HepG2 (cell line): ENCODE data around the gene MIDN. TPM values are rescaled to one million over a fixed set of nuclear protein-coding genes. Genes with fewer than 3 reads are reported as not detected.

Experiments
- ATAC-seq: fragments of 200-7000 bp; cut with Tn5 transposase; 3 replicates; pipeline ENCODE4 v1.9.1; 2020; ENCODE audit warnings: mild to moderate bottlenecking, moderate library complexity
- BruUV-seq: library from RNA; stranded (reverse); fragments of 400-500 nt; replicated peaks from 2 replicates; lab custom pipeline; 2021; lab: Mats Ljungman, UMichigan
- CTCF ChIA-PET: fragments of 300-600 bp; formaldehyde crosslinking; extraction: SDS; loops from one replicate; lab custom pipeline; 2021; ENCODE audit warnings: low total read pairs, inconsistent platforms, low intra/inter-chr PET ratio; lab: Yijun Ruan, JAX
- POLR2A ChIA-PET: fragments of 350-600 bp; sonication (Branson Sonifier 250); formaldehyde crosslinking; loops from one replicate; lab custom pipeline; 2020; ENCODE audit warnings: antibody characterized with exemption, inconsistent platforms; lab: Yijun Ruan, JAX
- DNase-seq: peaks from one replicate; pipeline ENCODE4 v3.0.0-alpha.2; 2015; ENCODE audit warnings: low spot score
- FAIRE-seq: peaks from 3 replicates; lab custom pipeline; 2011; peaks lifted over from hg19 to GRCh38; lab: Jason Lieb, UNC
- H2AFZ ChIP-seq: one replicate; pipeline ENCODE4 v1.6.1; 2011; ENCODE audit warnings: low read length, inconsistent platforms
- H3K27ac ChIP-seq: fragments of 300-600 bp; 3 replicates; pipeline ENCODE4 v1.8.0; 2011; ENCODE audit warnings: mixed run types, mild to moderate bottlenecking, mixed read lengths, low read length, inconsistent platforms; ENCODE audit not compliant: insufficient read depth; ENCODE audit errors: extremely low read length
- H3K27me3 ChIP-seq, 2 experiments: fragments of 200-600 bp in 1 of 2; 2 replicates in 1 of 2; 3 replicates in 1 of 2; pipeline versions ENCODE4 v1.6.0 to v1.8.0; 2011; ENCODE audit warnings: low read length in 2 of 2, mild to moderate bottlenecking in 2 of 2, moderate library complexity in 2 of 2, inconsistent platforms in 1 of 2; ENCODE audit not compliant: insufficient read depth in 2 of 2, control insufficient read depth in 1 of 2
- H3K36me3 ChIP-seq, 2 experiments: fragments of 200-600 bp in 1 of 2; replicated peaks in 1 of 2; 2 replicates in 1 of 2; 3 replicates in 1 of 2; pipeline versions ENCODE4 v1.5.1 to v1.8.0; 2011; ENCODE audit warnings: low read length in 2 of 2, inconsistent platforms in 1 of 2; ENCODE audit not compliant: insufficient read depth in 2 of 2, control insufficient read depth in 1 of 2
- H3K4me1 ChIP-seq: 2 replicates; pipeline ENCODE4 v1.5.1; 2012; ENCODE audit warnings: low read length, inconsistent platforms; ENCODE audit not compliant: insufficient read depth
- H3K4me2 ChIP-seq: 2 replicates; pipeline ENCODE4 v1.6.0; 2011; ENCODE audit warnings: low read depth, low read length, inconsistent platforms
- H3K4me3 ChIP-seq, 3 experiments: fragments of 200-600 bp in 1 of 3; sonication (generic), shearing (Covaris generic) in 1 of 3; replicated peaks in 1 of 3; 2 replicates each; pipeline ENCODE4 v1.5.1; 2011 to 2016; ENCODE audit warnings: low read length in 3 of 3, inconsistent platforms in 2 of 3, low read depth in 2 of 3, mild to moderate bottlenecking in 2 of 3, control low read depth in 1 of 3, mixed read lengths in 1 of 3; ENCODE audit not compliant: insufficient read depth in 1 of 3
- H3K79me2 ChIP-seq: one replicate; pipeline ENCODE4 v1.6.1; 2011; ENCODE audit warnings: low read length, inconsistent platforms; ENCODE audit not compliant: insufficient read depth
- H3K9ac ChIP-seq: 2 replicates; pipeline ENCODE4 v1.6.0; 2011; ENCODE audit warnings: mild to moderate bottlenecking, low read depth, low read length, inconsistent platforms; ENCODE audit not compliant: insufficient read depth
- H3K9me3 ChIP-seq: 2 replicates; pipeline ENCODE4 v1.5.1; 2012; ENCODE audit warnings: mild to moderate bottlenecking, low read length
- H4K20me1 ChIP-seq: 2 replicates; pipeline ENCODE4 v1.6.0; 2011; ENCODE audit warnings: inconsistent platforms, mild to moderate bottlenecking, low read length, moderate library complexity; ENCODE audit not compliant: insufficient read depth
- GLMP ChIP-seq: sonication (generic); formaldehyde crosslinking; IDR thresholded peaks from 2 replicates; pipeline ENCODE4 v1.9.0; 2021; ENCODE audit warnings: missing genetic modification reagents, mild to moderate bottlenecking, borderline replicate concordance
- HNF4G ChIP-seq, 2 experiments: sonication (generic) in 1 of 2; formaldehyde crosslinking in 1 of 2; IDR thresholded peaks; 2 replicates each; pipeline versions ENCODE4 v1.4.0 to v1.6.1; 2011 to 2020; ENCODE audit warnings: borderline replicate concordance in 2 of 2, low read depth in 2 of 2, mild to moderate bottlenecking in 2 of 2, low read length in 1 of 2, missing genetic modification reagents in 1 of 2, moderate library complexity in 1 of 2
- HNRNPK ChIP-seq: fragments of 200-400 bp; formaldehyde crosslinking; IDR thresholded peaks from 2 replicates; pipeline ENCODE4 v1.6.1; 2018; ENCODE audit warnings: low read length, low read depth, moderate library complexity, mild to moderate bottlenecking; ENCODE audit not compliant: poor library complexity, severe bottlenecking
- KDM5A ChIP-seq: fragments of 200-600 bp; sonication (generic); IDR thresholded peaks from 2 replicates; pipeline ENCODE4 v1.7.0; 2018; ENCODE audit warnings: antibody characterized with exemption, mild to moderate bottlenecking, low read length, borderline replicate concordance
- MAZ ChIP-seq, 2 experiments: sonication (generic) in 1 of 2; formaldehyde crosslinking in 1 of 2; IDR thresholded peaks; 2 replicates each; pipeline versions ENCODE4 v1.5.0 to v1.6.1; 2012 to 2020; ENCODE audit warnings: low read depth in 2 of 2, mild to moderate bottlenecking in 2 of 2, borderline replicate concordance in 1 of 2, improper control_type of control experiment in 1 of 2, low read length in 1 of 2, missing genetic modification reagents in 1 of 2, moderate library complexity in 1 of 2
- NCOR1 ChIP-seq: fragments of 200-600 bp; sonication (generic); IDR thresholded peaks from 2 replicates; pipeline ENCODE4 v1.7.0; 2017; ENCODE audit warnings: antibody characterized with exemption, low read length, borderline replicate concordance
- RAD21 ChIP-seq: fragments of 450-650 bp; formaldehyde crosslinking; IDR thresholded peaks from 2 replicates; pipeline ENCODE4 v1.5.0; 2020; ENCODE audit warnings: mild to moderate bottlenecking
- SOX6 ChIP-seq, 2 experiments: fragments of 450-650 bp in 1 of 2; sonication (generic) in 1 of 2; formaldehyde crosslinking in 1 of 2; IDR thresholded peaks; 2 replicates each; pipeline versions ENCODE4 v1.4.0 to v1.6.1; 2017 to 2020; ENCODE audit warnings: antibody characterized with exemption in 1 of 2, mild to moderate bottlenecking in 1 of 2, missing genetic modification reagents in 1 of 2
- TAF1 ChIP-seq: sonication (generic); formaldehyde crosslinking; IDR thresholded peaks from 2 replicates; pipeline ENCODE4 v1.4.0; 2020; ENCODE audit warnings: missing genetic modification reagents
- UBTF ChIP-seq: sonication (generic); formaldehyde crosslinking; IDR thresholded peaks from 2 replicates; pipeline ENCODE4 v1.4.0; 2020; ENCODE audit warnings: mild to moderate bottlenecking, missing genetic modification reagents
- ZBTB7B ChIP-seq: sonication (generic); formaldehyde crosslinking; IDR thresholded peaks from 2 replicates; pipeline ENCODE4 v1.4.0; 2020; ENCODE audit warnings: missing genetic modification reagents
- ZNF367 ChIP-seq: sonication (generic); formaldehyde crosslinking; IDR thresholded peaks from 2 replicates; pipeline ENCODE4 v1.4.0; 2020; ENCODE audit warnings: missing genetic modification reagents, borderline replicate concordance
- ZNF770 ChIP-seq: sonication (generic); formaldehyde crosslinking; IDR thresholded peaks from 2 replicates; pipeline ENCODE4 v1.5.0; 2020; ENCODE audit warnings: mild to moderate bottlenecking, missing genetic modification reagents
- ZSCAN30 ChIP-seq: sonication (generic); formaldehyde crosslinking; IDR thresholded peaks from 2 replicates; pipeline ENCODE4 v1.5.0; 2020; ENCODE audit warnings: mild to moderate bottlenecking, missing genetic modification reagents
- WGBS: methylation state at CpG from one replicate; pipeline ENCODE4 v1.1.6; 2017; ENCODE audit warnings: low lambda C conversion rate; 5-methylcytosine and 5-hydroxymethylcytosine counted together
- in situ Hi-C: cut with HindIII; loops from 2 replicates; pipeline ENCODE4 v1.10.0; 2017; ENCODE audit warnings: low pct_unique_long_range_greater_than_20kb; ENCODE audit not compliant: extremely low pct_ligation_motif_present
- intact Hi-C: fragments of 100-400 bp; cut with micrococcal nuclease; formaldehyde crosslinking; loops from one replicate; pipeline ENCODE4 v1.10.0; 2022; ENCODE audit not compliant: unreplicated experiment
- polyA plus RNA-seq, 8 experiments: library from polyadenylated mRNA; depleted of rRNA in 3 of 8; stranded (reverse) in 7 of 8; unstranded in 1 of 8; fragments of >200 nt; fragmentation: Illumina TruSeq in 4 of 8; extraction: Trizol in 4 of 8; gene quantifications; 2 replicates each; pipeline versions ENCODE4 v1.2.1 to v1.2.3, GENCODE V29; 2011 to 2016; ENCODE audit warnings: low read depth in 4 of 8, missing spikeins in 1 of 8, mixed read lengths in 1 of 8; ENCODE audit not compliant: insufficient read depth in 1 of 8
- total RNA-seq, 5 experiments: library from RNA; depleted of rRNA; stranded (reverse); fragments of >200 nt; fragmentation: Illumina TruSeq; extraction: Trizol; gene quantifications; 2 replicates each; pipeline ENCODE4 v1.2.3, GENCODE V29; 2016; ENCODE audit warnings: low read depth in 1 of 5

MIDN gene
- total and polyA plus RNA-seq, 2 of the 13 experiments (the other 11 are each of a cell fraction or from before 2014, with no cell fraction given): 8.4 to 18.0 TPM

DNA sequence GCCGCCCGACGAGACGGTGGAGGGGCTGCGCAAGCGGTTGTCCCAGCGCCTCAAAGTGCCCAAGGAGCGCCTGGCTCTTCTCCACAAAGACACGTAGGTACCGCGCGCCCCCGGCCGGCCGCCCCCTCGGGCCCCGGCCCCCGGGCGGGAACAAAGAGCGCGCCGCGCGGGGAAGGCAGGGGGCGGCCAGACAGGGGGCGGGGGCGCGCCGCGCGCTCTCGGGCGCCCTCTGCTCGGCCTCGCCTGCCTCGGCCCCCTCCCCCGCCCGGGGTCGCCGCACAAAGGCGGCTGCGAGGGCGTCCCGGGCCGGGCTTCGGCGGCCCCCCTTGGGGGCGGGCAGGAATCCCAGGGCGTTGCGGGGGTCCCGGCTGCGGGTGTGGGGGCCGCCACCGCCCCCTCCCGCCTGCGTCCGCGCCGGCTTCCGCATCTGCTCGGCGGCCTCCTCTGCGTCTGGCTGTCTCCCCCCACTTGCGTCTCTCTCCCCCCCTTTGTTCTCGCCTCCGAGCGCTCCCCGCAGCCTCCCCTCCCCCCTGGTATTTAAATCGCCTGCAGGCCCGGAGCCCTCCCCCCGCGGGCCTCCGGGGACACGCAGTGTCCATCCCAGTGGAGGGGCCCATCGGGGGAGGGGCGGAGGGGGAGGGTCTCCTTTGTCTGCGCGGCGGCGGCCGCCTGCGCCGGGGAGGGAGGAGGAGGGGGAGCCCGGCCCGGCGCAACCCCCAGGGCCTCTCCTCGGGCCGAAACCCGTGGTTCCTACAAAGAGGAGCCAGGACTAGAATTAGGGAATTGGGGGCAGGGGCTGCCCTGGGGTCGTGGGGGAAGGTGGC, 2.3 kb downstream of the MIDN start:
- no TSS peak for BruUV-seq
- ChIA-PET POLR2A (interaction anchor here (0.9 to 13.7 kb wide), 2 partner anchors 12 to 14 kb away, joined by 4 to 668 read pairs; partner anchors contain the start of gene CIRBP), CTCF (interaction anchor here (1.2 kb wide), 1 partner anchor 16 kb away, joined by 4 read pairs; no protein-coding TSS in a partner anchor)
- no peaks in the 10 kb centered on the region; a peak in 1 of 5 replicates for H3K27me3 ChIP-seq
- H3K27ac ChIP-seq: peak overlapping the region; percentile 94
- WGBS: under 1% methylated on average over 35 of the region's 90 CpGs
- in situ Hi-C loops: no loop called here
- DNase-seq (peak; percentile 68), FAIRE-seq (no peak), ATAC-seq (no peak)
- no peaks in the 10 kb centered on the region for H3K9me3 ChIP-seq
- peaks cover 52% of the 10 kb centered on the region for H3K4me1 ChIP-seq
- intact Hi-C loops: no loop called here
- peak overlapping the region; percentile 87 for H3K4me2 ChIP-seq
- H3K36me3 ChIP-seq: peaks cover 14 to 26% of the 10 kb centered on the region in 2 experiments
- peaks cover 36% of the 10 kb centered on the region; the same call in 1 of the 2 replicates for H4K20me1 ChIP-seq
- H3K9ac ChIP-seq: peak overlapping the region; percentile 92
- H3K79me2 ChIP-seq: peaks cover 34% of the 10 kb centered on the region
- no peak overlapping the region for H2AFZ ChIP-seq
- H3K4me3 ChIP-seq: peak overlapping the region; percentile 86 to 90 (median 88); a peak in 5 of 6 replicates
- TF ChIP-seq ZBTB7B (CRISPR knock-in tag) (0 out of 2 replicates have a peak, but pooled peaks have one; percentile 32), SOX6 (IDR thresholded peaks at IDR 0.05) (no peak), SOX6 (CRISPR knock-in tag; IDR thresholded peaks at IDR 0.05) (peak; percentile 67), TAF1 (CRISPR knock-in tag) (peak; percentile 14; the same call in 1 of the 2 replicates), RAD21 (CRISPR knock-in tag) (0 out of 2 replicates have a peak, but pooled peaks have one; percentile 6), KDM5A (peak; percentile 39; the same call in 1 of the 2 replicates), GLMP (CRISPR knock-in tag) (no peak), MAZ (IDR thresholded peaks at IDR 0.05; ENCODE audit: borderline replicate concordance, low read depth, low read length) (peak; percentile 47; the same call in 1 of the 2 replicates), MAZ (CRISPR knock-in tag; IDR thresholded peaks at IDR 0.05; ENCODE audit: low read depth) (no peak; the same call in 1 of the 2 replicates), UBTF (CRISPR knock-in tag) (no peak; the same call in 1 of the 2 replicates), ZNF367 (CRISPR knock-in tag) (no peak), ZSCAN30 (CRISPR knock-in tag) (no peak), HNF4G (IDR thresholded peaks at IDR 0.05; ENCODE audit: borderline replicate concordance, low read depth, low read length) (0 out of 2 replicates have a peak, but pooled peaks have one; percentile 7), HNF4G (CRISPR knock-in tag; IDR thresholded peaks at IDR 0.05; ENCODE audit: borderline replicate concordance, low read depth) (no peak), HNRNPK (peak; percentile 28), NCOR1 (peak; percentile 24; the same call in 1 of the 2 replicates), ZNF770 (CRISPR knock-in tag) (0 out of 2 replicates have a peak, but pooled peaks have one; percentile 19)
